HG03342 (cell line): ENCODE results near the gene LHFPL5.

ENCODE experiments used
- ATAC-seq: cut with Tn5 transposase; IDR thresholded peaks from one replicate; pipeline ENCODE4 v1.9.1; 2021; ENCODE audit warnings: mild to moderate bottlenecking, moderate library complexity; ENCODE audit not compliant: unreplicated experiment

Gene LHFPL5

GRCh38 chr6:35850208-35850607 is 45.1 kb downstream of the LHFPL5 start:
- no peak for ATAC-seq

- ATAC-seq, result no peak
Observed at GRCh38 chr6:35852994-35853393, 47.8 kb downstream of the LHFPL5 start.

GRCh38 chr6:35856250-35856649 is 51.1 kb downstream of the LHFPL5 start:
- ATAC-seq, result no peak

GRCh38 chr6:35857853-35858252 is 52.7 kb downstream of the LHFPL5 start:
- no peak for ATAC-seq

GRCh38 chr6:35859367-35859766 is 54.2 kb downstream of the LHFPL5 start:
- ATAC-seq, result no peak
